MCF 10A (cell line): ENCODE measurements around the gene KIAA1755. TPM values are rescaled to one million over a fixed set of nuclear protein-coding genes. Genes with fewer than 3 reads are reported as not detected.

Source experiments
- BruUV-seq: library from RNA; stranded (reverse); fragments of 400-500 nt; replicated peaks from 2 replicates; lab custom pipeline; 2021; lab: Mats Ljungman, UMichigan
- CTCF ChIA-PET: fragments of 300-600 bp; sonication (Branson Sonifier 250); formaldehyde crosslinking; extraction: SDS; loops from one replicate; lab custom pipeline; 2021; ENCODE audit warnings: antibody characterized with exemption, inconsistent platforms; lab: Yijun Ruan, JAX
- POLR2A ChIA-PET: fragments of 300-600, 350-650 bp; sonication (Branson Sonifier 250); formaldehyde crosslinking; extraction: SDS; loops from one replicate; lab custom pipeline; 2020; ENCODE audit warnings: antibody characterized with exemption, inconsistent platforms; lab: Yijun Ruan, JAX
- DNase-seq: peaks from one replicate; pipeline ENCODE4 v3.0.0-alpha.2; 2018; ENCODE audit not compliant: unreplicated experiment
- H3K27ac Mint-ChIP-seq: one replicate; pipeline ENCODE4 v1.8.0; 2022; ENCODE audit warnings: mild to moderate bottlenecking, low read depth, mixed read lengths; ENCODE audit not compliant: unreplicated experiment
- H3K27me3 Mint-ChIP-seq: one replicate; pipeline ENCODE4 v1.8.0; 2022; ENCODE audit warnings: mixed read lengths; ENCODE audit not compliant: insufficient read depth, unreplicated experiment
- H3K36me3 Mint-ChIP-seq: one replicate; pipeline ENCODE4 v1.8.0; 2022; ENCODE audit warnings: mild to moderate bottlenecking, moderate library complexity, mixed read lengths; ENCODE audit not compliant: insufficient read depth, unreplicated experiment
- H3K4me1 Mint-ChIP-seq: one replicate; pipeline ENCODE4 v1.8.0; 2022; ENCODE audit warnings: mixed read lengths; ENCODE audit not compliant: insufficient read depth, unreplicated experiment
- H3K4me3 Mint-ChIP-seq: one replicate; pipeline ENCODE4 v1.8.0; 2022; ENCODE audit warnings: mild to moderate bottlenecking, moderate library complexity, mixed read lengths; ENCODE audit not compliant: unreplicated experiment
- H3K9me3 Mint-ChIP-seq: one replicate; pipeline ENCODE4 v1.8.0; 2022; ENCODE audit warnings: mixed read lengths; ENCODE audit not compliant: unreplicated experiment
- CTCF ChIP-seq: fragments of 200-600 bp; IDR thresholded peaks from one replicate; pipeline ENCODE4 v1.8.0; 2022; ENCODE audit warnings: antibody characterized with exemption, mild to moderate bottlenecking; ENCODE audit not compliant: unreplicated experiment
- intact Hi-C: fragments of 100-400 bp; cut with micrococcal nuclease; formaldehyde crosslinking; loops from 2 replicates; pipeline ENCODE4 v1.14.1; 2022
- total RNA-seq: library from RNA; stranded (reverse); gene quantifications from 2 replicates; pipeline ENCODE4 v1.2.3, GENCODE V29; 2022

The KIAA1755 gene
- total RNA-seq, 1 experiment from 2014 or later: not detected

GRCh38 chr20:38178065-38178491, 82.5 kb downstream of the KIAA1755 start:
- CTCF ChIA-PET: interaction anchor here (0.7 to 1.4 kb wide), 4 partner anchors 15 to 904 kb away, joined by 3 to 6 read pairs (median 5); no protein-coding TSS in a partner anchor

GRCh38 chr20:38177201-38177600, 83.3 kb downstream of the KIAA1755 start:
- no TSS peak for BruUV-seq
- Mint-ChIP-seq H3K4me3 (no peak overlapping the region), H3K4me1 (peaks cover 16% of the 10 kb centered on the region), H3K27me3 (no peaks in the 10 kb centered on the region), H3K9me3 (no peaks in the 10 kb centered on the region), H3K27ac (no peak overlapping the region), H3K36me3 (no peaks in the 10 kb centered on the region)
- POLR2A ChIA-PET: no interaction called here
- no peak for DNase-seq
- intact Hi-C loops: no loop called here
- CTCF ChIA-PET: interaction anchor here (1.3 to 2.5 kb wide), 4 partner anchors 42 to 119 kb away, joined by 3 to 12 read pairs (median 9); no protein-coding TSS in a partner anchor
- no peak for TF ChIP-seq CTCF

More at GRCh38 chr20:38178065-38178491, 82.5 kb downstream of the KIAA1755 start:
- no peak overlapping the region for H3K27ac Mint-ChIP-seq
- DNase-seq: no peak
- intact Hi-C loops: no loop called here
- TF ChIP-seq CTCF: no peak
- peaks cover 9% of the 10 kb centered on the region for H3K4me1 Mint-ChIP-seq
- H3K36me3 Mint-ChIP-seq: peaks cover 2% of the 10 kb centered on the region
- no peaks in the 10 kb centered on the region for H3K27me3 Mint-ChIP-seq
- H3K4me3 Mint-ChIP-seq: no peak overlapping the region
- no peaks in the 10 kb centered on the region for H3K9me3 Mint-ChIP-seq
- BruUV-seq: no TSS peak
- POLR2A ChIA-PET: interaction anchor here (0.8 kb wide), 1 partner anchor 48 kb away, joined by 3 read pairs; no protein-coding TSS in a partner anchor

GRCh38 chr20:38175304-38176180, 85.0 kb downstream of the KIAA1755 start:
- Mint-ChIP-seq H3K27me3 (no peaks in the 10 kb centered on the region), H3K4me1 (peaks cover 22% of the 10 kb centered on the region), H3K36me3 (no peaks in the 10 kb centered on the region), H3K27ac (no peak overlapping the region), H3K4me3 (no peak overlapping the region), H3K9me3 (no peaks in the 10 kb centered on the region)
- TF ChIP-seq CTCF: no peak
- intact Hi-C loops: no loop called here
- POLR2A ChIA-PET: interaction anchor here (1.2 kb wide), 1 partner anchor 25 kb away, joined by 3 read pairs; no protein-coding TSS in a partner anchor
- no TSS peak for BruUV-seq
- no peak for DNase-seq
- CTCF ChIA-PET: interaction anchor here (0.6 to 2.5 kb wide), 11 partner anchors 9 to 980 kb away, joined by 3 to 12 read pairs (median 3); no protein-coding TSS in a partner anchor
